WTC11 (cell line): Measurements from ENCODE around the gene PKMYT1.

Experiments
- ARID4B ChIP-seq: sonication (generic); formaldehyde crosslinking; IDR thresholded peaks from 2 replicates; pipeline ENCODE4 v1.8.0; 2023; ENCODE audit warnings: missing genetic modification reagents, mild to moderate bottlenecking, borderline replicate concordance
- IRF2 ChIP-seq: sonication (generic); formaldehyde crosslinking; IDR thresholded peaks from 2 replicates; pipeline ENCODE4 v1.8.0; 2022; ENCODE audit warnings: low read depth, missing genetic modification reagents, borderline replicate concordance
- KAT7 ChIP-seq: sonication (generic); formaldehyde crosslinking; IDR thresholded peaks from 2 replicates; pipeline ENCODE4 v1.8.1; 2023; ENCODE audit warnings: missing genetic modification reagents, mild to moderate bottlenecking, borderline replicate concordance

- TF ChIP-seq KAT7 (no peak), IRF2 (CRISPR knock-in tag) (no peak), ARID4B (CRISPR knock-in tag) (no peak)
Observed at GRCh38 chr16:2963074-2963722, 17.0 kb downstream of the PKMYT1 start.
